ENCODE measurements around the gene MX2.
"Not testable (repeated sequence)": the region's sequence is repeated elsewhere in the genome, so short reads cannot be mapped to it uniquely, and the experiment has no call there.

DNA sequence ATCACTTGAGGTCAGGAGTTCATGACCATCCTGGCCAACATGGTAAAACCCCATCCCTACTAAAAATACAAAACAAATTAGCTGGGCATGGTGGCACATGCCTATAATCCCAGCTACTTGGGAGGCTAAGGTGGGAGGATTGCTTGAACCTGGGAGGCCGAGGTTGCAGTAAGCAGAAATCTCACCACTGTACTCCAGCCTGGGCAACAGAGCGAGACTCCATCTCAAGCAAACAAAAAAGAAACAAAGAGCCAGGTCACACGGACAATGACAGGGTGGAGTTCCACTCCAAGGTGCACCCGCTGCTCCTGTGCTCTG is 2.1 kb upstream of the MX2 start:
- TF ChIP-seq, protein P1, sequence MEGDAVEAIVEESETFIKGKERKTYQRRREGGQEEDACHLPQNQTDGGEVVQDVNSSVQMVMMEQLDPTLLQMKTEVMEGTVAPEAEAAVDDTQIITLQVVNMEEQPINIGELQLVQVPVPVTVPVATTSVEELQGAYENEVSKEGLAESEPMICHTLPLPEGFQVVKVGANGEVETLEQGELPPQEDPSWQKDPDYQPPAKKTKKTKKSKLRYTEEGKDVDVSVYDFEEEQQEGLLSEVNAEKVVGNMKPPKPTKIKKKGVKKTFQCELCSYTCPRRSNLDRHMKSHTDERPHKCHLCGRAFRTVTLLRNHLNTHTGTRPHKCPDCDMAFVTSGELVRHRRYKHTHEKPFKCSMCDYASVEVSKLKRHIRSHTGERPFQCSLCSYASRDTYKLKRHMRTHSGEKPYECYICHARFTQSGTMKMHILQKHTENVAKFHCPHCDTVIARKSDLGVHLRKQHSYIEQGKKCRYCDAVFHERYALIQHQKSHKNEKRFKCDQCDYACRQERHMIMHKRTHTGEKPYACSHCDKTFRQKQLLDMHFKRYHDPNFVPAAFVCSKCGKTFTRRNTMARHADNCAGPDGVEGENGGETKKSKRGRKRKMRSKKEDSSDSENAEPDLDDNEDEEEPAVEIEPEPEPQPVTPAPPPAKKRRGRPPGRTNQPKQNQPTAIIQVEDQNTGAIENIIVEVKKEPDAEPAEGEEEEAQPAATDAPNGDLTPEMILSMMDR (IDR thresholded peaks at IDR 0.05; ENCODE audit: low read depth, low read length, poor library complexity, severe bottlenecking), result not testable (repeated sequence)
- TF ChIP-seq EZH2phosphoT487 (IDR thresholded peaks at IDR 0.05; ENCODE audit: borderline replicate concordance, low read length), result not testable (repeated sequence)

Measured in DOHH2 (cell line).